ENCODE data around the gene DRC1.

GRCh38 chr2:26399771-26400376 lies 1.8 kb upstream of the DRC1 start:
- TF ChIP-seq, protein P1, sequence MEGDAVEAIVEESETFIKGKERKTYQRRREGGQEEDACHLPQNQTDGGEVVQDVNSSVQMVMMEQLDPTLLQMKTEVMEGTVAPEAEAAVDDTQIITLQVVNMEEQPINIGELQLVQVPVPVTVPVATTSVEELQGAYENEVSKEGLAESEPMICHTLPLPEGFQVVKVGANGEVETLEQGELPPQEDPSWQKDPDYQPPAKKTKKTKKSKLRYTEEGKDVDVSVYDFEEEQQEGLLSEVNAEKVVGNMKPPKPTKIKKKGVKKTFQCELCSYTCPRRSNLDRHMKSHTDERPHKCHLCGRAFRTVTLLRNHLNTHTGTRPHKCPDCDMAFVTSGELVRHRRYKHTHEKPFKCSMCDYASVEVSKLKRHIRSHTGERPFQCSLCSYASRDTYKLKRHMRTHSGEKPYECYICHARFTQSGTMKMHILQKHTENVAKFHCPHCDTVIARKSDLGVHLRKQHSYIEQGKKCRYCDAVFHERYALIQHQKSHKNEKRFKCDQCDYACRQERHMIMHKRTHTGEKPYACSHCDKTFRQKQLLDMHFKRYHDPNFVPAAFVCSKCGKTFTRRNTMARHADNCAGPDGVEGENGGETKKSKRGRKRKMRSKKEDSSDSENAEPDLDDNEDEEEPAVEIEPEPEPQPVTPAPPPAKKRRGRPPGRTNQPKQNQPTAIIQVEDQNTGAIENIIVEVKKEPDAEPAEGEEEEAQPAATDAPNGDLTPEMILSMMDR (IDR thresholded peaks at IDR 0.05): no peak
- TF ChIP-seq, protein P2, sequence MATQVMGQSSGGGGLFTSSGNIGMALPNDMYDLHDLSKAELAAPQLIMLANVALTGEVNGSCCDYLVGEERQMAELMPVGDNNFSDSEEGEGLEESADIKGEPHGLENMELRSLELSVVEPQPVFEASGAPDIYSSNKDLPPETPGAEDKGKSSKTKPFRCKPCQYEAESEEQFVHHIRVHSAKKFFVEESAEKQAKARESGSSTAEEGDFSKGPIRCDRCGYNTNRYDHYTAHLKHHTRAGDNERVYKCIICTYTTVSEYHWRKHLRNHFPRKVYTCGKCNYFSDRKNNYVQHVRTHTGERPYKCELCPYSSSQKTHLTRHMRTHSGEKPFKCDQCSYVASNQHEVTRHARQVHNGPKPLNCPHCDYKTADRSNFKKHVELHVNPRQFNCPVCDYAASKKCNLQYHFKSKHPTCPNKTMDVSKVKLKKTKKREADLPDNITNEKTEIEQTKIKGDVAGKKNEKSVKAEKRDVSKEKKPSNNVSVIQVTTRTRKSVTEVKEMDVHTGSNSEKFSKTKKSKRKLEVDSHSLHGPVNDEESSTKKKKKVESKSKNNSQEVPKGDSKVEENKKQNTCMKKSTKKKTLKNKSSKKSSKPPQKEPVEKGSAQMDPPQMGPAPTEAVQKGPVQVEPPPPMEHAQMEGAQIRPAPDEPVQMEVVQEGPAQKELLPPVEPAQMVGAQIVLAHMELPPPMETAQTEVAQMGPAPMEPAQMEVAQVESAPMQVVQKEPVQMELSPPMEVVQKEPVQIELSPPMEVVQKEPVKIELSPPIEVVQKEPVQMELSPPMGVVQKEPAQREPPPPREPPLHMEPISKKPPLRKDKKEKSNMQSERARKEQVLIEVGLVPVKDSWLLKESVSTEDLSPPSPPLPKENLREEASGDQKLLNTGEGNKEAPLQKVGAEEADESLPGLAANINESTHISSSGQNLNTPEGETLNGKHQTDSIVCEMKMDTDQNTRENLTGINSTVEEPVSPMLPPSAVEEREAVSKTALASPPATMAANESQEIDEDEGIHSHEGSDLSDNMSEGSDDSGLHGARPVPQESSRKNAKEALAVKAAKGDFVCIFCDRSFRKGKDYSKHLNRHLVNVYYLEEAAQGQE (IDR thresholded peaks at IDR 0.05; ENCODE audit: insufficient read depth in 1 of 2, low read depth in 2 of 2, low read length in 1 of 2): no peak
- no peak for TF ChIP-seq SIN3A (IDR thresholded peaks at IDR 0.05; ENCODE audit: borderline replicate concordance, insufficient read depth, low read depth, low read length)
